Measurements from ENCODE around the gene ASPHD2.

- TF ChIP-seq EP300 (IDR thresholded peaks at IDR 0.05; ENCODE audit: borderline replicate concordance) (no peak), FOXM1 (IDR thresholded peaks at IDR 0.05; ENCODE audit: borderline replicate concordance, low read depth) (no peak), TCF12 (IDR thresholded peaks at IDR 0.05; ENCODE audit: low read depth) (no peak), MAX (IDR thresholded peaks at IDR 0.05) (no peak), YY1 (IDR thresholded peaks at IDR 0.05; ENCODE audit: low read depth) (no peak), TAF1 (IDR thresholded peaks at IDR 0.05; ENCODE audit: low read depth) (no peak), ZBTB7A (IDR thresholded peaks at IDR 0.05; ENCODE audit: low read depth) (no peak), EGR1 (IDR thresholded peaks at IDR 0.05) (no peak), RAD21 (IDR thresholded peaks at IDR 0.05; ENCODE audit: low read depth) (no peak), REST (IDR thresholded peaks at IDR 0.05; ENCODE audit: low read depth) (no peak), CEBPB (IDR thresholded peaks at IDR 0.05) (no peak)
Measured at GRCh38 chr22:26443901-26444690, 15.0 kb downstream of the ASPHD2 start.

All from Ishikawa (cell line).